PC-3 (cell line): ENCODE measurements around the gene CTTNBP2NL. TPM values are rescaled to one million over a fixed set of nuclear protein-coding genes. Genes with fewer than 3 reads are reported as not detected.

ENCODE experiments used
- ATAC-seq: fragments of 200-7000 bp; cut with Tn5 transposase; 2 replicates; pipeline ENCODE4 v1.9.1; 2020; ENCODE audit warnings: mild to moderate bottlenecking, moderate library complexity
- BruUV-seq: library from RNA; stranded (reverse); fragments of 400-500 nt; replicated peaks from 2 replicates; lab custom pipeline; 2021; lab: Mats Ljungman, UMichigan
- CTCF ChIA-PET: fragments of 300-600 bp; sonication (Branson Sonifier 250); formaldehyde crosslinking; loops from one replicate; lab custom pipeline; 2022; ENCODE audit warnings: antibody characterized with exemption; lab: Charles Lee
- POLR2A ChIA-PET: fragments of 300-600 bp; sonication (Branson Sonifier 250); formaldehyde crosslinking; loops from one replicate; lab custom pipeline; 2022; ENCODE audit warnings: antibody characterized with exemption; ENCODE audit not compliant: unreplicated experiment; lab: Charles Lee
- DNase-seq: peaks from one replicate; pipeline ENCODE4 v3.0.0-alpha.2; 2015
- H2AFZ ChIP-seq: fragments of 300-600 bp; sonication (generic); 2 replicates; pipeline ENCODE4 v1.6.0; 2016; ENCODE audit warnings: antibody characterized with exemption, low read length
- H3F3A ChIP-seq: fragments of 300-600 bp; sonication (generic); one replicate; pipeline ENCODE4 v1.6.0; 2017; ENCODE audit warnings: antibody characterized with exemption, low read length, control low read depth, mild to moderate bottlenecking; ENCODE audit not compliant: unreplicated experiment
- H3K27ac ChIP-seq: fragments of 300-600 bp; sonication (generic); 2 replicates; pipeline ENCODE4 v1.5.1; 2016; ENCODE audit warnings: mild to moderate bottlenecking, low read length
- H3K27me3 ChIP-seq: fragments of 300-600 bp; sonication (generic); 2 replicates; pipeline ENCODE4 v1.6.1; 2016; ENCODE audit warnings: low read length, mixed read lengths
- H3K36me3 ChIP-seq: fragments of 300-600 bp; sonication (generic); 2 replicates; pipeline ENCODE4 v1.6.1; 2016; ENCODE audit warnings: low read depth, mixed run types, low read length, mixed read lengths
- H3K4me1 ChIP-seq: fragments of 300-600 bp; sonication (generic); 2 replicates; pipeline ENCODE4 v1.5.1; 2016; ENCODE audit warnings: low read length; ENCODE audit not compliant: insufficient read depth
- H3K4me2 ChIP-seq: fragments of 300-600 bp; sonication (generic); 2 replicates; pipeline ENCODE4 v1.6.0; 2016; ENCODE audit warnings: low read length
- H3K4me3 ChIP-seq: fragments of 300-600 bp; sonication (generic); 2 replicates; pipeline ENCODE4 v1.5.1; 2016; ENCODE audit warnings: mild to moderate bottlenecking, low read length, mixed read lengths
- H3K79me2 ChIP-seq: fragments of 300-600 bp; sonication (generic); 2 replicates; pipeline ENCODE4 v1.6.1; 2017; ENCODE audit warnings: low read length, mixed read lengths
- H3K9ac ChIP-seq: fragments of 300-600 bp; sonication (generic); 2 replicates; pipeline ENCODE4 v1.6.0; 2016; ENCODE audit warnings: mild to moderate bottlenecking, low read length
- H3K9me2 ChIP-seq: fragments of 300-600 bp; sonication (generic); replicated peaks from 2 replicates; pipeline ENCODE4 v1.6.1; 2016; ENCODE audit warnings: mixed run types, low read length, mixed read lengths
- H3K9me3 ChIP-seq: fragments of 300-600 bp; sonication (generic); 2 replicates; pipeline ENCODE4 v1.6.1; 2016; ENCODE audit warnings: low read length, mixed read lengths
- H4K20me1 ChIP-seq: fragments of 300-600 bp; sonication (generic); 2 replicates; pipeline ENCODE4 v1.6.1; 2016; ENCODE audit warnings: low read length, mixed read lengths
- CTCF ChIP-seq: fragments of 300-600 bp; sonication (generic); conservative IDR thresholded peaks from 2 replicates; pipeline ENCODE4 v1.5.1; 2017; ENCODE audit warnings: antibody characterized with exemption, low read depth, mild to moderate bottlenecking, low read length
- EZH2 ChIP-seq: fragments of 300-600 bp; sonication (generic); IDR thresholded peaks from one replicate; pipeline ENCODE4 v1.6.1; 2017; ENCODE audit warnings: antibody characterized with exemption, mild to moderate bottlenecking, low read length; ENCODE audit not compliant: unreplicated experiment
- EZH2phosphoT487 ChIP-seq: fragments of 300-600 bp; sonication (generic); IDR thresholded peaks from 2 replicates; pipeline ENCODE4 v1.6.1; 2018; ENCODE audit warnings: mild to moderate bottlenecking, antibody characterized with exemption, low read length, borderline replicate concordance
- intact Hi-C: fragments of 100-400 bp; cut with micrococcal nuclease; formaldehyde crosslinking; loops from 2 replicates; pipeline ENCODE4 v1.9.0; 2023
- total RNA-seq: library from RNA; depleted of rRNA; stranded (reverse); fragments of >200 nt; gene quantifications from 2 replicates; pipeline ENCODE4 v1.2.3, GENCODE V29; 2014

Gene CTTNBP2NL
- total RNA-seq, 1 experiment from 2014 or later, result 9.8 TPM

GRCh38 chr1:112504661-112505399 is 108.8 kb downstream of the CTTNBP2NL start:
- Histone ChIP-seq H3F3A (no peaks in the 10 kb centered on the region), H3K79me2 (no peaks in the 10 kb centered on the region), H2AFZ (no peak overlapping the region), H3K4me3 (no peak overlapping the region), H3K27ac (no peak overlapping the region), H3K36me3 (no peaks in the 10 kb centered on the region), H3K4me1 (peaks cover 7% of the 10 kb centered on the region; the same call in 1 of the 2 replicates), H3K4me2 (no peak overlapping the region), H3K27me3 (no peaks in the 10 kb centered on the region), H3K9ac (no peak overlapping the region), H4K20me1 (no peaks in the 10 kb centered on the region), H3K9me2 (no peaks in the 10 kb centered on the region), H3K9me3 (no peaks in the 10 kb centered on the region)
- CTCF ChIA-PET, result interaction anchor here (0.5 kb wide), 1 partner anchor 46 kb away, joined by 4 read pairs; no protein-coding TSS in a partner anchor
- DNase-seq (no peak), ATAC-seq (no peak)
- intact Hi-C loops, result loop anchor here (5.0 kb wide), 1 partner anchor 202 kb away; the partner anchor contains the start of gene RHOC
- POLR2A ChIA-PET, result no interaction called here
- no TSS peak for BruUV-seq
- no peak for TF ChIP-seq CTCF
- no peak for TF ChIP-seq EZH2phosphoT487
- TF ChIP-seq EZH2, result no peak

GRCh38 chr1:112505400-112505785 is 109.4 kb downstream of the CTTNBP2NL start:
- no peaks in the 10 kb centered on the region for H3K27me3 ChIP-seq
- no peaks in the 10 kb centered on the region for H3K79me2 ChIP-seq
- TF ChIP-seq EZH2phosphoT487, result no peak
- no peak for TF ChIP-seq CTCF
- TF ChIP-seq EZH2, result no peak
- H3K4me2 ChIP-seq, result no peak overlapping the region
- H3K36me3 ChIP-seq, result no peaks in the 10 kb centered on the region
- intact Hi-C loops, result no loop called here
- peaks cover 7% of the 10 kb centered on the region; the same call in 1 of the 2 replicates for H3K4me1 ChIP-seq
- DNase-seq, result no peak
- no peaks in the 10 kb centered on the region for H3K9me2 ChIP-seq
- H3K9ac ChIP-seq, result no peak overlapping the region
- BruUV-seq, result no TSS peak
- no peaks in the 10 kb centered on the region for H3F3A ChIP-seq
- CTCF ChIA-PET, result interaction anchor here (0.5 kb wide), 1 partner anchor 45 kb away, joined by 4 read pairs; no protein-coding TSS in a partner anchor
- no peak overlapping the region for H3K4me3 ChIP-seq
- no peak overlapping the region for H3K27ac ChIP-seq
- H4K20me1 ChIP-seq, result no peaks in the 10 kb centered on the region
- H3K9me3 ChIP-seq, result no peaks in the 10 kb centered on the region
- H2AFZ ChIP-seq, result no peak overlapping the region
- POLR2A ChIA-PET, result no interaction called here
- no peak for ATAC-seq

GRCh38 chr1:112505878-112506277 is 109.9 kb downstream of the CTTNBP2NL start:
- TF ChIP-seq CTCF (no peak), EZH2 (no peak), EZH2phosphoT487 (no peak)
- no peaks in the 10 kb centered on the region for H3K36me3 ChIP-seq
- no peaks in the 10 kb centered on the region for H3K9me3 ChIP-seq
- H3K27ac ChIP-seq, result no peak overlapping the region
- no peaks in the 10 kb centered on the region for H4K20me1 ChIP-seq
- H3K4me2 ChIP-seq, result no peak overlapping the region
- H3K9me2 ChIP-seq, result no peaks in the 10 kb centered on the region
- intact Hi-C loops, result no loop called here
- H3K27me3 ChIP-seq, result no peaks in the 10 kb centered on the region
- CTCF ChIA-PET, result no interaction called here
- peaks cover 7% of the 10 kb centered on the region; the same call in 1 of the 2 replicates for H3K4me1 ChIP-seq
- no peak overlapping the region for H3K4me3 ChIP-seq
- BruUV-seq, result no TSS peak
- ATAC-seq, result no peak
- POLR2A ChIA-PET, result no interaction called here
- no peaks in the 10 kb centered on the region for H3F3A ChIP-seq
- no peaks in the 10 kb centered on the region for H3K79me2 ChIP-seq
- no peak overlapping the region for H2AFZ ChIP-seq
- no peak for DNase-seq
- no peak overlapping the region for H3K9ac ChIP-seq
